ENCODE measurements around the gene GRPEL2. TPM values are rescaled to one million over a fixed set of nuclear protein-coding genes. Genes with fewer than 3 reads are reported as not detected.

The GRPEL2 gene
- total RNA-seq, 2 experiments from 2014 or later = 31.0 to 31.1 TPM

GRCh38 chr5:149317281-149318048 lies 27.8 kb upstream of the GRPEL2 start:
- DNase-seq (peak; percentile 59), ATAC-seq (peak; percentile 69)
- ChIA-PET CTCF (interaction anchor here (0.7 to 10.1 kb wide), 31 partner anchors 8 to 997 kb away, joined by 3 to 145 read pairs (median 5); no protein-coding TSS in a partner anchor), POLR2A (no interaction called here)
- TF ChIP-seq, protein P1, sequence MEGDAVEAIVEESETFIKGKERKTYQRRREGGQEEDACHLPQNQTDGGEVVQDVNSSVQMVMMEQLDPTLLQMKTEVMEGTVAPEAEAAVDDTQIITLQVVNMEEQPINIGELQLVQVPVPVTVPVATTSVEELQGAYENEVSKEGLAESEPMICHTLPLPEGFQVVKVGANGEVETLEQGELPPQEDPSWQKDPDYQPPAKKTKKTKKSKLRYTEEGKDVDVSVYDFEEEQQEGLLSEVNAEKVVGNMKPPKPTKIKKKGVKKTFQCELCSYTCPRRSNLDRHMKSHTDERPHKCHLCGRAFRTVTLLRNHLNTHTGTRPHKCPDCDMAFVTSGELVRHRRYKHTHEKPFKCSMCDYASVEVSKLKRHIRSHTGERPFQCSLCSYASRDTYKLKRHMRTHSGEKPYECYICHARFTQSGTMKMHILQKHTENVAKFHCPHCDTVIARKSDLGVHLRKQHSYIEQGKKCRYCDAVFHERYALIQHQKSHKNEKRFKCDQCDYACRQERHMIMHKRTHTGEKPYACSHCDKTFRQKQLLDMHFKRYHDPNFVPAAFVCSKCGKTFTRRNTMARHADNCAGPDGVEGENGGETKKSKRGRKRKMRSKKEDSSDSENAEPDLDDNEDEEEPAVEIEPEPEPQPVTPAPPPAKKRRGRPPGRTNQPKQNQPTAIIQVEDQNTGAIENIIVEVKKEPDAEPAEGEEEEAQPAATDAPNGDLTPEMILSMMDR (IDR thresholded peaks at IDR 0.05) = peak; percentile 72
- Mint-ChIP-seq H3K4me1 (ENCODE audit: low read depth) (no peaks in the 10 kb centered on the region), H3K27me3 (no peaks in the 10 kb centered on the region), H3K27ac (no peak overlapping the region), H3K36me3 (ENCODE audit: low read depth) (no peaks in the 10 kb centered on the region), H3K4me3 (no peak overlapping the region), H3K9me3 (no peaks in the 10 kb centered on the region)
- intact Hi-C loops (cut with micrococcal nuclease) = loop anchor here (10.0 kb wide), 1 partner anchor 117 kb away; no protein-coding TSS in a partner anchor

- CTCF ChIA-PET = interaction anchor here (0.8 to 10.1 kb wide), 5 partner anchors 13 to 123 kb away, joined by 3 to 145 read pairs (median 4); no protein-coding TSS in a partner anchor
- TF ChIP-seq, protein P1 (IDR thresholded peaks at IDR 0.05) = no peak
- POLR2A ChIA-PET = no interaction called here
- H3K9me3 Mint-ChIP-seq = no peaks in the 10 kb centered on the region
- H3K36me3 Mint-ChIP-seq (ENCODE audit: low read depth) = no peaks in the 10 kb centered on the region
- ATAC-seq (no peak), DNase-seq (no peak)
- no peak overlapping the region for H3K4me3 Mint-ChIP-seq
- H3K27me3 Mint-ChIP-seq = no peaks in the 10 kb centered on the region
- intact Hi-C loops (cut with micrococcal nuclease) = loop anchor here (10.0 kb wide), 1 partner anchor 116 kb away; no protein-coding TSS in a partner anchor
- no peaks in the 10 kb centered on the region for H3K4me1 Mint-ChIP-seq (ENCODE audit: low read depth)
- H3K27ac Mint-ChIP-seq = no peak overlapping the region
Observed at GRCh38 chr5:149319174-149319573, 26.1 kb upstream of the GRPEL2 start.

GRCh38 chr5:149320791-149321330 lies 24.4 kb upstream of the GRPEL2 start:
- H3K4me3 Mint-ChIP-seq = no peak overlapping the region
- H3K4me1 Mint-ChIP-seq (ENCODE audit: low read depth) = no peaks in the 10 kb centered on the region
- H3K27ac Mint-ChIP-seq = no peak overlapping the region
- TF ChIP-seq, protein P1 (IDR thresholded peaks at IDR 0.05) = no peak
- DNase-seq (no peak), ATAC-seq (no peak)
- intact Hi-C loops (cut with micrococcal nuclease) = no loop called here
- no peaks in the 10 kb centered on the region for H3K9me3 Mint-ChIP-seq
- H3K36me3 Mint-ChIP-seq (ENCODE audit: low read depth) = no peaks in the 10 kb centered on the region
- ChIA-PET CTCF (interaction anchor here (1.3 to 10.1 kb wide), 5 partner anchors 14 to 61 kb away, joined by 3 to 145 read pairs (median 7); no protein-coding TSS in a partner anchor), POLR2A (no interaction called here)
- H3K27me3 Mint-ChIP-seq = no peaks in the 10 kb centered on the region

GRCh38 chr5:149322518-149322917 lies 22.8 kb upstream of the GRPEL2 start:
- H3K9me3 Mint-ChIP-seq = no peaks in the 10 kb centered on the region
- H3K4me3 Mint-ChIP-seq = no peak overlapping the region
- intact Hi-C loops (cut with micrococcal nuclease) = no loop called here
- H3K4me1 Mint-ChIP-seq (ENCODE audit: low read depth) = no peaks in the 10 kb centered on the region
- no peak for ATAC-seq
- no peaks in the 10 kb centered on the region for H3K36me3 Mint-ChIP-seq (ENCODE audit: low read depth)
- no peak overlapping the region for H3K27ac Mint-ChIP-seq
- TF ChIP-seq, protein P1 (IDR thresholded peaks at IDR 0.05) = no peak
- no peaks in the 10 kb centered on the region for H3K27me3 Mint-ChIP-seq
- ChIA-PET CTCF (interaction anchor here (10.1 kb wide), 1 partner anchor 48 kb away, joined by 145 read pairs; no protein-coding TSS in a partner anchor), POLR2A (no interaction called here)
- DNase-seq = no peak

GRCh38 chr5:149323210-149323609 lies 22.1 kb upstream of the GRPEL2 start:
- Mint-ChIP-seq H3K4me3 (no peak overlapping the region), H3K27ac (no peak overlapping the region), H3K9me3 (no peaks in the 10 kb centered on the region), H3K4me1 (ENCODE audit: low read depth) (no peaks in the 10 kb centered on the region), H3K36me3 (ENCODE audit: low read depth) (no peaks in the 10 kb centered on the region), H3K27me3 (no peaks in the 10 kb centered on the region)
- POLR2A ChIA-PET = no interaction called here
- TF ChIP-seq, protein P1 (IDR thresholded peaks at IDR 0.05) = no peak
- ATAC-seq = no peak
- intact Hi-C loops (cut with micrococcal nuclease) = no loop called here
- no peak for DNase-seq
- CTCF ChIA-PET = interaction anchor here (1.0 to 10.1 kb wide), 3 partner anchors 18 to 181 kb away, joined by 3 to 145 read pairs (median 3); partner anchors contain the start of gene ABLIM3
